ENCODE results near the gene FAM117A. TPM values are rescaled to one million over a fixed set of nuclear protein-coding genes. Genes with fewer than 3 reads are reported as not detected.

The FAM117A gene
- polyA plus RNA-seq, 1 experiment, result 3.9 TPM

DNA sequence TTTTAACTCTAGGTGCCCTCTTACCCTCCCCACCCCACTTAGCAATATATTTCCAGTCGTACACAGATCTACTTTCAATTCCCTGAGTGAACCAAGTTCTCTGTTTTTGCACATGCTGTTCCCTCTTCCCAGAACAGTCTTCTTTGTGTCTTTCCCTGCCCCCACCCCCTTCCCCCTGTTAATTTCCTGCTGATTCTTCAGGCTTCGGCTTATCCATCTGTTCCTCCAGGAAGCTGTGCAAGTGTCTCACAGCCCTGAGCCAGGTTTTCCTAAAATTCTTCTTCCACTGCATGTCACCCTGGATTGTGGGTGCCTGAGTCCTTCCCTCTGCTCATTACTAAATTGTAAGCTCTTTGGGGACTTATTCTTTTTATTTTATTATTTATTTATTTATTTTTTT is 73.7 kb downstream of the FAM117A start:
- DNase-seq (ENCODE audit: low read depth), result no peak
- Histone ChIP-seq H3K4me3 (ENCODE audit: low read depth, low read length) (no peak overlapping the region), H3K27me3 (ENCODE audit: control insufficient read depth, insufficient read depth, low read length) (no peaks in the 10 kb centered on the region), H3K36me3 (ENCODE audit: control insufficient read depth, insufficient read depth, low read length) (no peaks in the 10 kb centered on the region)
- POLR2A ChIA-PET, result interaction anchor here (0.8 kb wide), 1 partner anchor 449 kb away, joined by 3 read pairs; no protein-coding TSS in a partner anchor
- TF ChIP-seq, protein P1, sequence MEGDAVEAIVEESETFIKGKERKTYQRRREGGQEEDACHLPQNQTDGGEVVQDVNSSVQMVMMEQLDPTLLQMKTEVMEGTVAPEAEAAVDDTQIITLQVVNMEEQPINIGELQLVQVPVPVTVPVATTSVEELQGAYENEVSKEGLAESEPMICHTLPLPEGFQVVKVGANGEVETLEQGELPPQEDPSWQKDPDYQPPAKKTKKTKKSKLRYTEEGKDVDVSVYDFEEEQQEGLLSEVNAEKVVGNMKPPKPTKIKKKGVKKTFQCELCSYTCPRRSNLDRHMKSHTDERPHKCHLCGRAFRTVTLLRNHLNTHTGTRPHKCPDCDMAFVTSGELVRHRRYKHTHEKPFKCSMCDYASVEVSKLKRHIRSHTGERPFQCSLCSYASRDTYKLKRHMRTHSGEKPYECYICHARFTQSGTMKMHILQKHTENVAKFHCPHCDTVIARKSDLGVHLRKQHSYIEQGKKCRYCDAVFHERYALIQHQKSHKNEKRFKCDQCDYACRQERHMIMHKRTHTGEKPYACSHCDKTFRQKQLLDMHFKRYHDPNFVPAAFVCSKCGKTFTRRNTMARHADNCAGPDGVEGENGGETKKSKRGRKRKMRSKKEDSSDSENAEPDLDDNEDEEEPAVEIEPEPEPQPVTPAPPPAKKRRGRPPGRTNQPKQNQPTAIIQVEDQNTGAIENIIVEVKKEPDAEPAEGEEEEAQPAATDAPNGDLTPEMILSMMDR (IDR thresholded peaks at IDR 0.05; ENCODE audit: insufficient read depth, low read depth, low read length), result no peak
- CTCF ChIA-PET, result interaction anchor here (0.9 to 26.0 kb wide), 3 partner anchors 53 to 308 kb away, joined by 3 to 638 read pairs (median 3); partner anchors contain the start of gene NXPH3

DNA sequence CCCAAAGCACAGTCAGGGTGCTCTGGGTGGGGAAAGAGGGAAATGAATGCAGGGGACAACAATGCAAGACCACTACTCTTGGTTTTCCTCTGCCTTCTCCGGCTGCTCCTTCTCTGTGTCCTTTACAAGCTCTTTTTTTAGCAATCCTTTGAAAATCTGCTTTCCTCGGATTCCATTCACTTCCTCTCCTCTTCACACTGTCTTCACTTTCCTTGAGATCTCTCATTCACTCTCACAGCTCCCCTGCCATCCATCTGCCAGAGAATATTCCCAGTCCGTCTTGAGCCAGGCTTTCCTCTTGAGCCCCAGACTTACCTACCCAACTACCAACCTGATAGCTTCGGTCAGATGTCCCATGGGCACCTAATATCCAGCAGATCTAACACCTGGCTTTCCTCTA is 75.1 kb downstream of the FAM117A start:
- ChIA-PET CTCF (interaction anchor here (1.1 to 26.0 kb wide), 5 partner anchors 10 to 133 kb away, joined by 3 to 638 read pairs (median 5); partner anchors contain the start of genes KAT7 and NXPH3), POLR2A (no interaction called here)
- H3K4me3 ChIP-seq (ENCODE audit: low read depth, low read length), result no peak overlapping the region
- H3K27me3 ChIP-seq (ENCODE audit: control insufficient read depth, insufficient read depth, low read length), result no peaks in the 10 kb centered on the region
- TF ChIP-seq, protein P1 (IDR thresholded peaks at IDR 0.05; ENCODE audit: insufficient read depth, low read depth, low read length), result no peak
- DNase-seq (ENCODE audit: low read depth), result no peak
- H3K36me3 ChIP-seq (ENCODE audit: control insufficient read depth, insufficient read depth, low read length), result no peaks in the 10 kb centered on the region

DNA sequence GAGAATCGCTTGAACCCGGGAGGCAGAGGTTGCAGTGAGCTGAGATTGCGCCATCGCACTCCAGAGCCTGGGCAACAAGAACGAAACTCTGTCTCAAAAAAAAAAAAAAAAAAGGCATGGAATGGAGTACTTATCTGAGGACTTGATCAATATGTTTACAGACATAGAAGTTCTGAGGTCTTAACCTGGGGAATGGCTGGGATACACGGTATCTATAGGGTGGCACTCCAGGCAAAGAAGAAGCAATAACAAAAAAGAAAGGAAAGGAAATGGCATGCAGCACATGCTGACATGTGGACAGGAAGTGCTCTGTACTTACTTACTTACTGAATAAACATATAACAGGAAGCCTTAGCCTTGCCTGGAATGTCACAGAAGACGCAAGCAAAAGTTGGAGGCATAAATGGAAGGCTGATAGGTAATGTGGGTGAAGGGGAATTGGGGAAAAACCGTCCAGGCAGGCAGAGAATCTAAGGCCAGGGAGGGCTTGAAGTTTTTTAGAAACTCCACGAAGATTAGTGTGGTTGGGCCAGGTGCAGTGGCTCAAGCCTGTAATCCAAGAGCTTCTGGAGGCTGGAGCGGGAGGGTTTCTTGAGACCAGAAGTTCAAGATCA is 75.9 kb downstream of the FAM117A start:
- Histone ChIP-seq H3K36me3 (ENCODE audit: control insufficient read depth, insufficient read depth, low read length) (no peaks in the 10 kb centered on the region), H3K27me3 (ENCODE audit: control insufficient read depth, insufficient read depth, low read length) (no peaks in the 10 kb centered on the region), H3K4me3 (ENCODE audit: low read depth, low read length) (no peak overlapping the region)
- DNase-seq (ENCODE audit: low read depth), result no peak
- TF ChIP-seq, protein P1 (IDR thresholded peaks at IDR 0.05; ENCODE audit: insufficient read depth, low read depth, low read length), result no peak
- POLR2A ChIA-PET, result no interaction called here
- CTCF ChIA-PET, result interaction anchor here (1.6 to 26.0 kb wide), 3 partner anchors 9 to 131 kb away, joined by 4 to 638 read pairs (median 8); partner anchors contain the start of gene NXPH3

DNA sequence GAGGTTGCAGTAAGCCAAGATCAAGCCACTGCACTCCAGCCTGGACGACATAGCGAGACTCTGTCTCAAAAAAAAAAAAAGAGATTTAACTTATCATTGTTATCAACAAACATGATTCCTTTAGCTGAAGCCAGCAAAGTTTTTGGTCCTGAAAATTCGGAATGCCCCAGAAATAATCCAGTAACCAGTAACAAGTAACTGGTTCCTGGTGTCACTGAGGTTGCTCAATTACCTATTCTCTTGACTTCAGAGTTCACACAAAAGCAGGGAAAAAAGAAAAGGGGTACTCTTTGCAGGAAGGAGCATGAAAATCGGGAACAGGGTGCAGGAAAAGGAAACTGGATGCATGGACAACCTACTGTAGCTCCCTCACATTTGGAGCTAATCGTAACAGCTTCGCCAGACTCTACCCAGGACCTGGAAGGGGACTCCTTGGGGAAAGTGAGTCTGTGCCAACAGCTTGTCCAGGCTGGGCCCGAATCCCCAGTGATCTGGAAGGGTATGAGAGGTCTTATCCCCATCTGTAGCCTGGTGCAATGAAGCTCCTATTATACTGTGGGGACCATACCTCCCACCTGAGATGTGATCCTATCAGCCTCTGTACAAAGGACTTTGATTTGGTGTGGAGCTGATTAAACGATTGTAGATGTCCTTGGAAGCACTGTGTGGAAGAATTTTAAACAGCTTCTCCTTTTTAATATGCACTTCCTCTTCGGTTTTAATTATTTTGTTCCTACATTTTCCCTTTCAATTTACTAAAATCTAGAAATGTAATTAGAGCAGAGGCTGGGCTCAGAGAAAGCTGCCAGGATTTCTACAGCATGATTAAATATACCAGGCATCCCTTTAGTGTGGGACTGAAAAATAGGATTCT is 82.6 kb downstream of the FAM117A start:
- Histone ChIP-seq H3K4me3 (ENCODE audit: low read depth, low read length) (no peak overlapping the region), H3K27me3 (ENCODE audit: control insufficient read depth, insufficient read depth, low read length) (0 out of 2 replicates have a peak, but pooled peaks cover 2% of the 10 kb centered on the region), H3K36me3 (ENCODE audit: control insufficient read depth, insufficient read depth, low read length) (no peaks in the 10 kb centered on the region)
- DNase-seq (ENCODE audit: low read depth), result no peak
- TF ChIP-seq, protein P1 (IDR thresholded peaks at IDR 0.05; ENCODE audit: insufficient read depth, low read depth, low read length), result no peak
- ChIA-PET CTCF (interaction anchor here (1.1 to 2.0 kb wide), 6 partner anchors 10 to 125 kb away, joined by 3 to 9 read pairs (median 4); partner anchors contain the start of gene NXPH3), POLR2A (no interaction called here)

DNA sequence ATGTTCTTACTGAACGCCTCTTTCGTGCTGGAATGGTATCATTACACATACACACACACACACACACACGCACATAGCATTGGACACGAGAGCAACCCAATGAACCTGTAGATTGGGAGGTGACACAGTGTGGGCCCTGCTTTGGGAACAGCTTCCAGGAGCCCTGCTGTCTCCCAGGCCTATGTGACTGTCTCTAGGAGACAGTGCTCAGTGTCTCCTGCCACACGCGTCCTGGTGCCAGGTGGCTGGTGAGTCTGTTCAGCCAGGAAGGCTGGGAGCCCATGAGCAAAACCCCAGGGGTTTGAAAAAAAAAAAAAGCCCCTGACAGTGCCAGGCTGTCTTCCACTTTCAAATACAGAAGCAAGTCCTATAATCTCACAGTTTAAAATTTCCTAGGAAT is 83.6 kb downstream of the FAM117A start:
- no peak overlapping the region for H3K4me3 ChIP-seq (ENCODE audit: low read depth, low read length)
- TF ChIP-seq, protein P1 (IDR thresholded peaks at IDR 0.05; ENCODE audit: insufficient read depth, low read depth, low read length), result no peak
- ChIA-PET CTCF (interaction anchor here (1.2 kb wide), 1 partner anchor 104 kb away, joined by 3 read pairs; the partner anchor contains the start of gene NXPH3), POLR2A (no interaction called here)
- no peak for DNase-seq (ENCODE audit: low read depth)
- H3K27me3 ChIP-seq (ENCODE audit: control insufficient read depth, insufficient read depth, low read length), result 0 out of 2 replicates have a peak, but pooled peaks cover 2% of the 10 kb centered on the region
- H3K36me3 ChIP-seq (ENCODE audit: control insufficient read depth, insufficient read depth, low read length), result no peaks in the 10 kb centered on the region
